Prostate gland (tissue), 2 donors: Measurements from ENCODE around the gene ETFBKMT. TPM values are rescaled to one million over a fixed set of nuclear protein-coding genes. Genes with fewer than 3 reads are reported as not detected.
"Not testable (repeated sequence)": the region's sequence is repeated elsewhere in the genome, so short reads cannot be mapped to it uniquely, and the experiment has no call there.

Experiments used
- DNase-seq: peaks from one replicate; pipeline ENCODE4 v3.0.0-alpha.2; 2019; ENCODE audit warnings: low spot score
- H3K27ac ChIP-seq, 2 donors: fragments of 200-600 bp; sonication (generic); 2 replicates each; pipeline ENCODE4 v1.5.1; 2017 to 2019
- H3K27me3 ChIP-seq: fragments of 200-600 bp; sonication (generic); replicated peaks from 2 replicates; pipeline ENCODE4 v1.5.1; 2019; ENCODE audit not compliant: insufficient read depth
- H3K36me3 ChIP-seq, 2 donors: fragments of 200-600 bp; sonication (generic); 1 replicate in 1 of 2; 2 replicates in 1 of 2; pipeline versions ENCODE4 v1.5.1 to v1.8.1; 2017 to 2019
- H3K4me1 ChIP-seq: fragments of 200-600 bp; sonication (generic); replicated peaks from 2 replicates; pipeline ENCODE4 v1.5.1; 2019
- H3K4me3 ChIP-seq, 2 donors: fragments of 200-600 bp; sonication (generic); 2 replicates each; pipeline ENCODE4 v1.5.1; 2017 to 2019
- H3K9me3 ChIP-seq: fragments of 200-600 bp; sonication (generic); 2 replicates; pipeline ENCODE4 v1.5.1; 2017
- POLR2A ChIP-seq: fragments of 450-650 bp; IDR thresholded peaks from one replicate; pipeline ENCODE4 v1.6.1; 2016; ENCODE audit warnings: antibody characterized with exemption, mild to moderate bottlenecking
- POLR2AphosphoS5 ChIP-seq: sonication (generic); formaldehyde crosslinking; IDR thresholded peaks from one replicate; pipeline ENCODE4 v1.6.1; 2017; ENCODE audit warnings: antibody characterized with exemption
- WGBS: methylation state at CpG from one replicate; pipeline ENCODE4 v1.1.5; 2018; 5-methylcytosine and 5-hydroxymethylcytosine counted together
- intact Hi-C: fragments of 100-400 bp; cut with DNase I; formaldehyde crosslinking; loops from one replicate; pipeline ENCODE4 v1.14.2; 2022
- total RNA-seq, 2 donors: library from RNA; depleted of rRNA; stranded (reverse); fragments of >200 nt; gene quantifications; one replicate each; pipeline ENCODE4 v1.1.0, GENCODE V29; 2016
- TF ChIP-seq, protein P1 (sequence below), 4 experiments: fragments of 200-600 bp in 2 of 4; fragments of 450-650 bp in 2 of 4; sonication (generic) in 2 of 4; IDR thresholded peaks; 1 replicate in 3 of 4; 2 replicates in 1 of 4; pipeline ENCODE4 v1.5.1; 2016 to 2019; ENCODE audit warnings: antibody characterized with exemption in 4 of 4, mild to moderate bottlenecking in 2 of 4, moderate library complexity in 2 of 4

The ETFBKMT gene
- total RNA-seq, 2 donors from 2014 or later, result 3.6 to 7.0 TPM

DNA sequence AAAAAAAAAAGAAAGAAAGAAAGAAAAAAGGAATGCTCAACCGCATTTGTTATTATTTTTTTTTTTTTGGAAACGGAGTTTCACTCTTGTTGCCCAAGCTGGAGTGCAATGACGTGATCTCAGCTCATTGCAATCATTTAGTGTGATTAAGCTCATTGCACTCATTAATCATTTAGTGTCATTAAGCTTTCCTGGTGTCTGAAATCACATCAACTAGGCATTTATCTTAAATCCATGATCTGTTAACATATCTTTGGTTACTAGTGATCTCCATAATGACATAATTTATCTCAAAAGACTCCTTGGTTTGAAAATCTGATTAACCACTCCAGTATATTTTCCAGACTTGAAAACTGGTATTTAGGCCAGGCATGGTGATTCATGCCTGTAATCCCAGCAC lies 26.3 kb downstream of the ETFBKMT start:
- intact Hi-C loops, result no loop called here
- peaks cover 0 to 3% of the 10 kb centered on the region in 2 donors for H3K36me3 ChIP-seq

DNA sequence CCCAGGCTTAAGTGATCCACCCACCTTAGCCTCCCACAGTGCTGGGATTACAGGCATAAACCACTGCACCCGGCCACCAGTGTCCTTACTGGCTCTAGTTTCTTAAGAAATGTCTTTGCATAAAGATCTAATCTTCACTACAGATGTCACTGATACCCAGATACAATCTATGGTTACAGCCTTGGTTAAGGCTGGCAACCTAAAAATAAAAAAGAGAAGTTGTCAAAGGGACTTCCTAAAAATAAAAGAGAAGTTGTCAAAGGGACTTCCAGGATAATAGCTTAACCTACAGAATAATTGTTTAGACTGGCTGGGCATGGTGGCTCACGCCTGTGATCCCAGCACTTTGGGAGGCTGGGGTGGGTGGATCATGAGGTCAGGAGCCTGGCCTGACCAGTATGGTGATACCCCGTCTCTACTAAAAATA lies 27.6 kb downstream of the ETFBKMT start:
- no peak overlapping the region for H3K27ac ChIP-seq
- no peak for TF ChIP-seq POLR2AphosphoS5
- TF ChIP-seq POLR2A, result no peak
- TF ChIP-seq, protein P1, sequence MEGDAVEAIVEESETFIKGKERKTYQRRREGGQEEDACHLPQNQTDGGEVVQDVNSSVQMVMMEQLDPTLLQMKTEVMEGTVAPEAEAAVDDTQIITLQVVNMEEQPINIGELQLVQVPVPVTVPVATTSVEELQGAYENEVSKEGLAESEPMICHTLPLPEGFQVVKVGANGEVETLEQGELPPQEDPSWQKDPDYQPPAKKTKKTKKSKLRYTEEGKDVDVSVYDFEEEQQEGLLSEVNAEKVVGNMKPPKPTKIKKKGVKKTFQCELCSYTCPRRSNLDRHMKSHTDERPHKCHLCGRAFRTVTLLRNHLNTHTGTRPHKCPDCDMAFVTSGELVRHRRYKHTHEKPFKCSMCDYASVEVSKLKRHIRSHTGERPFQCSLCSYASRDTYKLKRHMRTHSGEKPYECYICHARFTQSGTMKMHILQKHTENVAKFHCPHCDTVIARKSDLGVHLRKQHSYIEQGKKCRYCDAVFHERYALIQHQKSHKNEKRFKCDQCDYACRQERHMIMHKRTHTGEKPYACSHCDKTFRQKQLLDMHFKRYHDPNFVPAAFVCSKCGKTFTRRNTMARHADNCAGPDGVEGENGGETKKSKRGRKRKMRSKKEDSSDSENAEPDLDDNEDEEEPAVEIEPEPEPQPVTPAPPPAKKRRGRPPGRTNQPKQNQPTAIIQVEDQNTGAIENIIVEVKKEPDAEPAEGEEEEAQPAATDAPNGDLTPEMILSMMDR (IDR thresholded peaks at IDR 0.05), result no peak

More for the DNA sequence above, 26.3 kb downstream of the ETFBKMT start:
- no peak for TF ChIP-seq POLR2A
- TF ChIP-seq, protein P1 (IDR thresholded peaks at IDR 0.05), result no peak
- TF ChIP-seq POLR2AphosphoS5, result no peak
- Histone ChIP-seq H3K27me3 (no peaks in the 10 kb centered on the region), H3K9me3 (no peaks in the 10 kb centered on the region), H3K4me3 (no peak overlapping the region), H3K27ac (no peak overlapping the region), H3K4me1 (no peaks in the 10 kb centered on the region)
- WGBS, result 78% methylated on average over 3 of the region's 3 CpGs
- DNase-seq, result no peak

DNA sequence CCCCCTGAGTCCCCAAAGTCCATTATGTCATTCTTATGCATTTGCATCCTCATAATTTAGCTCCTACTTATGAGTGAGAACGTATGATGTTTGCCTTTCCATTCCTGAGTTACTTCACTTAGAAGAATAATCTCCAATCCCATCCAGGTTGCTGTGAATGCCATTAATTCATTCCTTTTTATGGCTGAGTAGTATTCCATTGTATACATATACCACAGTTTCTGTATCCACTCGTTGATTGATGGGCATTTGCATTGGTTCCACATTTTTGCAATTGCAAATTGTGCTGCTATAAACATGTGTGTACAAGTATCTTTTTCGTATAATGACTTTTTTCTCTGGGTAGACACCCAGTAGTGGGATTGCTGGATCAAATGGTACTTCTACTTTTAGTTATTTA lies 30.4 kb downstream of the ETFBKMT start:
- 96% methylated on average over 3 of the region's 3 CpGs for WGBS
- intact Hi-C loops, H3K9me3 ChIP-seq: not testable (repeated sequence)

More for the DNA sequence above, 27.6 kb downstream of the ETFBKMT start:
- H3K9me3 ChIP-seq, result no peaks in the 10 kb centered on the region
- 75% methylated on average over 3 of the region's 3 CpGs for WGBS
- intact Hi-C loops, result no loop called here
- H3K4me1 ChIP-seq, result no peaks in the 10 kb centered on the region
- no peak overlapping the region for H3K4me3 ChIP-seq
- H3K27me3 ChIP-seq, result no peaks in the 10 kb centered on the region
- no peak for DNase-seq
- peaks cover 0 to 3% of the 10 kb centered on the region in 2 donors for H3K36me3 ChIP-seq

DNA sequence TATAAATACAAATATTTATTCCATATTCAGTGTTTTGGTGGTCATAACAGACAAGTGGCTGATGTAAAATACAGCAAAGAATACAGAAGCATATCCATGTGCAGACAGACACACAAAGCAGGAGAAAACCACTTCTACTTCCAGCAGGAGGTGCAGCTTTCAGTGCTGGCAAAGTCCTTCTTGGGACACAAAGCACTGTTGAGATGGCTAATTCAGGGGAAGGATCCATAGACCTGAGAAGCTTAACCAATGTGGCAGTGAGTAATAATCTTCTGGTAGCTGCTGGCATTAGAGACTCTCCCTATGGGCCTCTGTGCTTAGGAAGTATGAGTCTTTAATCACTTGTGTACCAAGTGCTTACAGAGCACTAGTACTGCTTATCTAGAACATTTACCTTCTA lies 42.6 kb downstream of the ETFBKMT start:
- TF ChIP-seq, protein P1 (IDR thresholded peaks at IDR 0.05), result no peak
- TF ChIP-seq POLR2AphosphoS5 (no peak), POLR2A (no peak)
- Histone ChIP-seq H3K27ac (no peak overlapping the region), H3K4me3 (no peak overlapping the region), H3K4me1 (no peaks in the 10 kb centered on the region), H3K27me3 (no peaks in the 10 kb centered on the region), H3K9me3 (no peaks in the 10 kb centered on the region), H3K36me3 (no peaks in the 10 kb centered on the region)
- no peak for DNase-seq
- intact Hi-C loops, result no loop called here

More for the DNA sequence above, 30.4 kb downstream of the ETFBKMT start:
- not testable (repeated sequence) for H3K36me3 ChIP-seq, H3K27ac ChIP-seq, DNase-seq, H3K4me3 ChIP-seq, H3K4me1 ChIP-seq, H3K27me3 ChIP-seq

DNA sequence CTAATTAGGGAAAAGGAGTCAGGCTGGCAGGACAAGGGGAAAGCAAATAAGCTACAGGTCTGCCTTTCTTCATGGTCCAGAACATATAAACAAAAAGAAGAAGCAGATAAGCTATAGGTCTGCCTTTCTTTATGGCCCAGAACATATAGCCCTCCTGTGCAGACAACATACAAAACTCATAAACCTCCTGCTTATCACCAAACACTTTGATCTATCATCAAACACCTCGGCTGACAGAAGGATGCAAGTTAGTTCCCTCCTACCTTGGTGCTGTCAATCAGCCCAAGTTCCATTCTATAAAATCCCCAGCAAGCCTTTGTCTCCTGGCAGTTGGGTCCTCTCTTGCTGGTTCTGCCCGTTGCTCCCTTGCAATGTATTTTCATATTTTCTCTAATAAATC lies 46.1 kb downstream of the ETFBKMT start:
- Histone ChIP-seq H3K27ac (no peak overlapping the region), H3K4me1 (no peaks in the 10 kb centered on the region), H3K9me3 (no peaks in the 10 kb centered on the region), H3K27me3 (no peaks in the 10 kb centered on the region), H3K36me3 (no peaks in the 10 kb centered on the region), H3K4me3 (no peak overlapping the region)
- no peak for DNase-seq
- TF ChIP-seq POLR2A (no peak), POLR2AphosphoS5 (no peak)
- TF ChIP-seq, protein P1 (IDR thresholded peaks at IDR 0.05), result no peak
- intact Hi-C loops, result no loop called here
- WGBS, result 48% methylated on average over 2 of the region's 2 CpGs

DNA sequence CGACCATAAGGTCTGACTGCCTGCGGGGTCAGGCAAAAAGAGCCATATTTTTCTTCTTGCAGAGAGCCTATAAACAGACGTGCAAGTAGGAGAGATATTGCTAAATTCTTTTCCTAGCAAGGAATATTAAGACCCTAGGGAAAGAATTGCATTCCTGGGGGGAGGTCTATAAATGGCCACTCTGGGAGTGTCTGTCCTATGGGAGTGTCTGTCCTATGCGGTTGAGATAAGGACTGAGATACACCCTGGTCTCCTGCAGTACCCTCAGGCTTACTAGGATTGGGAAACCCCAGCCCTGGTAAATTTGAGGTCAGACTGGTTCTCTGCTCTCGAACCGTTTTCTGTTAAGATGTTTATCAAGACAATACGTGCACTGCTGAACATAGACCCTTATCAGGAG lies 48.6 kb downstream of the ETFBKMT start:
- intact Hi-C loops, H3K27ac ChIP-seq, H3K27me3 ChIP-seq, DNase-seq, H3K9me3 ChIP-seq, H3K4me1 ChIP-seq, H3K36me3 ChIP-seq, H3K4me3 ChIP-seq: not testable (repeated sequence)
- 98% methylated on average over 7 of the region's 7 CpGs for WGBS
